K562 (cell line): Measurements from ENCODE around the gene CHST8. TPM values are rescaled to one million over a fixed set of nuclear protein-coding genes. Genes with fewer than 3 reads are reported as not detected.

Experiments
- ATAC-seq: fragments of 200-7000 bp; cut with Tn5 transposase; 3 replicates; pipeline ENCODE4 v1.9.1; 2020; ENCODE audit warnings: moderate library complexity
- BruUV-seq: library from RNA; stranded (reverse); fragments of 400-500 nt; replicated peaks from 2 replicates; lab custom pipeline; 2021; lab: Mats Ljungman, UMichigan
- CTCF ChIA-PET: fragments of 300-600 bp; formaldehyde crosslinking; extraction: SDS; loops from one replicate; lab custom pipeline; 2021; ENCODE audit warnings: low intra/inter-chr PET ratio; lab: Yijun Ruan, JAX
- POLR2A ChIA-PET: fragments of 300-600, 350-650 bp; sonication (Branson Sonifier 250); formaldehyde crosslinking; extraction: SDS; loops from one replicate; lab custom pipeline; 2021; ENCODE audit warnings: antibody characterized with exemption, inconsistent platforms; lab: Yijun Ruan, JAX
- DNase-seq, 4 experiments: peaks; one replicate each; pipeline versions ENCODE4 v3.0.0 to v3.0.0-alpha.2; 2011 to 2018; ENCODE audit warnings: low spot score in 3 of 4, mixed read lengths in 3 of 4; ENCODE audit errors: extremely low read depth in 1 of 4
- FAIRE-seq: peaks from 2 replicates; lab custom pipeline; 2011; peaks lifted over from hg19 to GRCh38; lab: Jason Lieb, UNC
- H2AFZ ChIP-seq: 2 replicates; pipeline ENCODE4 v1.6.0; 2011; ENCODE audit warnings: low read depth, low read length, control low read depth, inconsistent platforms
- H3K27ac ChIP-seq: fragments of 200-600 bp; 3 replicates; pipeline ENCODE4 v1.8.0; 2011; ENCODE audit warnings: low read depth, mild to moderate bottlenecking, control low read depth, inconsistent platforms, low read length, moderate library complexity, mixed read lengths; ENCODE audit errors: extremely low read depth
- H3K27me3 ChIP-seq, 2 experiments: fragments of 300-600 bp in 1 of 2; 2 replicates in 1 of 2; 3 replicates in 1 of 2; pipeline versions ENCODE4 v1.6.0 to v1.8.0; 2011; ENCODE audit warnings: inconsistent platforms in 2 of 2, low read length in 2 of 2, mild to moderate bottlenecking in 1 of 2, mixed read lengths in 1 of 2, moderate library complexity in 1 of 2; ENCODE audit not compliant: control insufficient read depth in 2 of 2, insufficient read depth in 2 of 2
- H3K36me3 ChIP-seq: fragments of 300-600 bp; 3 replicates; pipeline ENCODE4 v1.8.0; 2011; ENCODE audit warnings: mild to moderate bottlenecking, low read length, inconsistent platforms; ENCODE audit not compliant: control insufficient read depth, insufficient read depth
- H3K4me1 ChIP-seq, 2 experiments: fragments of 200-600 bp in 1 of 2; replicated peaks in 1 of 2; 2 replicates in 1 of 2; 3 replicates in 1 of 2; pipeline versions ENCODE4 v1.5.1 to v1.8.0; 2011; ENCODE audit warnings: inconsistent platforms in 2 of 2, low read length in 2 of 2, mild to moderate bottlenecking in 1 of 2, mixed read lengths in 1 of 2, moderate library complexity in 1 of 2; ENCODE audit not compliant: control insufficient read depth in 2 of 2, insufficient read depth in 2 of 2
- H3K4me2 ChIP-seq: 2 replicates; pipeline ENCODE4 v1.6.1; 2011; ENCODE audit warnings: low read length, control low read depth, inconsistent platforms, mixed read lengths; ENCODE audit not compliant: insufficient read depth
- H3K4me3 ChIP-seq: fragments of 200-600 bp; sonication (generic), shearing (Covaris generic); 2 replicates; pipeline ENCODE4 v1.5.1; 2016; ENCODE audit warnings: control low read depth, inconsistent platforms
- H3K79me2 ChIP-seq: fragments of 200-600 bp; 3 replicates; pipeline ENCODE4 v1.8.0; 2011; ENCODE audit warnings: low read length, inconsistent platforms; ENCODE audit not compliant: control insufficient read depth, insufficient read depth
- H3K9ac ChIP-seq, 2 experiments: 2 replicates each; pipeline versions ENCODE4 v1.6.0 to v1.6.1; 2011; ENCODE audit warnings: low read depth in 2 of 2, low read length in 2 of 2, control low read depth in 1 of 2, inconsistent platforms in 1 of 2, mild to moderate bottlenecking in 1 of 2, mixed read lengths in 1 of 2; ENCODE audit not compliant: insufficient read depth in 1 of 2
- H3K9me1 ChIP-seq: one replicate; pipeline ENCODE4 v1.6.0; 2011; ENCODE audit warnings: inconsistent platforms, mild to moderate bottlenecking, low read length, moderate library complexity; ENCODE audit not compliant: control insufficient read depth, insufficient read depth
- H3K9me3 ChIP-seq: replicated peaks from 2 replicates; pipeline ENCODE4 v1.5.1; 2011; ENCODE audit warnings: low read depth, low read length, inconsistent platforms; ENCODE audit not compliant: control insufficient read depth, insufficient read depth
- H4K20me1 ChIP-seq: replicated peaks from 2 replicates; pipeline ENCODE4 v1.6.1; 2011; ENCODE audit warnings: low read length, inconsistent platforms, mixed read lengths; ENCODE audit not compliant: control insufficient read depth, insufficient read depth
- CREM ChIP-seq: IDR thresholded peaks from 2 replicates; pipeline ENCODE4 v1.6.1; 2014; ENCODE audit warnings: antibody characterized with exemption, low read depth
- EWSR1 ChIP-seq: fragments of 450-650 bp; IDR thresholded peaks from 2 replicates; pipeline ENCODE4 v1.6.1; 2018; ENCODE audit warnings: borderline replicate concordance, mild to moderate bottlenecking, low read depth, moderate library complexity; ENCODE audit not compliant: partially characterized antibody
- SAFB2 ChIP-seq: fragments of 200-400 bp; formaldehyde crosslinking; IDR thresholded peaks from 2 replicates; pipeline ENCODE4 v1.6.1; 2018; ENCODE audit warnings: borderline replicate concordance, low read length, low read depth, moderate library complexity; ENCODE audit not compliant: severe bottlenecking
- SMARCA4 ChIP-seq: fragments of 450-650 bp; IDR thresholded peaks from 2 replicates; pipeline ENCODE4 v1.6.1; 2016
- TCF7 ChIP-seq: sonication (generic); IDR thresholded peaks from 2 replicates; pipeline ENCODE4 v1.6.1; 2016; ENCODE audit warnings: antibody characterized with exemption, borderline replicate concordance
- WGBS: fragments of 100-300 bp; shearing (Covaris generic); methylation state at CpG from one replicate; pipeline ENCODE4 v1.1.6; 2016; ENCODE audit warnings: low coverage, mixed read lengths; ENCODE audit not compliant: insufficient coverage; ENCODE audit errors: missing lambda C conversion rate; 5-methylcytosine and 5-hydroxymethylcytosine counted together
- in situ Hi-C: fragments of 300-500 bp; cut with MboI; formaldehyde crosslinking; loops from 4 replicates; pipeline ENCODE4 v1.15.0; 2018; ENCODE audit warnings: inconsistent platforms, mixed read lengths
- intact Hi-C: fragments of 100-400 bp; cut with micrococcal nuclease; formaldehyde crosslinking; loops from 2 replicates; pipeline ENCODE4 v1.14.2; 2022
- polyA plus RNA-seq, 8 experiments: library from polyadenylated mRNA; depleted of rRNA in 4 of 8; stranded (reverse) in 5 of 8; unstranded in 3 of 8; fragments of >200 nt; fragmentation: Nextera tagmentation in 2 of 8; fragmentation: Illumina TruSeq in 1 of 8; extraction: Ambion mirVana in 2 of 8; extraction: Trizol in 1 of 8; gene quantifications; 2 replicates each; pipeline versions ENCODE4 v1.2.1 to v1.2.3, GENCODE V29; 2011 to 2014; ENCODE audit warnings: inconsistent platforms in 1 of 8, missing spikeins in 1 of 8
- total RNA-seq, 7 experiments: library from RNA; depleted of rRNA in 6 of 7; stranded (reverse); fragments of >200 nt in 6 of 7; fragmentation: Illumina TruSeq in 2 of 7; extraction: Trizol in 2 of 7; gene quantifications; 2 replicates each; pipeline versions ENCODE4 v1.2.1 to v1.2.3, GENCODE V29; 2011 to 2021; ENCODE audit warnings: low replicate concordance in 1 of 7
- TF ChIP-seq, protein P1 (sequence below): sonication (generic); formaldehyde crosslinking; IDR thresholded peaks from 2 replicates; pipeline ENCODE4 v1.8.0; 2022; ENCODE audit warnings: mild to moderate bottlenecking, missing genetic modification reagents
- TF ChIP-seq, protein P2 (sequence below): fragments of 150-350 bp; IDR thresholded peaks from 2 replicates; pipeline ENCODE4 v1.6.1; 2014; ENCODE audit warnings: low read depth, mild to moderate bottlenecking, low read length, borderline replicate concordance
- TF ChIP-seq, protein P3 (sequence below): IDR thresholded peaks from 3 replicates; pipeline ENCODE4 v1.6.1; 2011; ENCODE audit warnings: borderline replicate concordance, mild to moderate bottlenecking, moderate library complexity; ENCODE audit not compliant: insufficient read length; ENCODE audit errors: extremely low read depth

The CHST8 gene
- total and polyA plus RNA-seq, 9 of the 15 experiments (the other 6 are each of a cell fraction or from before 2014, with no cell fraction given) = 0.11 TPM; not detected in 8

DNA sequence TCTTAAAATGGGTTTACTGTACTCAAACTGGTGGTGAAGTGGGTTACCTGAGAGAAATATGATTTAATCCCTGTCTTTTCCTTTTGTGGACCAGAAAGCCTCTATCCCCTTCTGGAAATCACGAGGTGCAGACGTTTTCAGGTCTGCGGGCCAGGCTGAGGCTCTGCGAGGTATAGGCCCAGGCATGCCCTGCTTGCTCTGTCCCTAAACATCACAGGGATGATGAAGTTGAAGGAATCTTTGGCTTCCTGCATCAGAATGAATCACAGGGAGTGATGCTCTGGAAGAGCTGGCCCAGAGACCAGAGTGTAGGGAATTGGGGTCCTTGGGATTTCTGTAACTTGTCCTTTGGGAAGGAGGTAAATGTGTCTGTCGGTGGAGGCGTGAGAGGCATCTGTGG is 18.4 kb upstream of the CHST8 start:
- no TSS peak for BruUV-seq
- no peaks in the 10 kb centered on the region for H3K9me1 ChIP-seq
- no peaks in the 10 kb centered on the region for H3K27me3 ChIP-seq
- H3K4me1 ChIP-seq = no peaks in the 10 kb centered on the region
- FAIRE-seq = no peak
- H4K20me1 ChIP-seq = no peaks in the 10 kb centered on the region
- in situ Hi-C loops = no loop called here
- H3K9ac ChIP-seq = no peak overlapping the region
- no peak overlapping the region for H3K4me3 ChIP-seq
- H3K27ac ChIP-seq = no peak overlapping the region
- H2AFZ ChIP-seq = no peak overlapping the region
- DNase-seq = no peak
- no peak overlapping the region for H3K4me2 ChIP-seq
- TF ChIP-seq CREM (no peak), SAFB2 (no peak), TCF7 (no peak), SMARCA4 (no peak), EWSR1 (no peak)
- TF ChIP-seq, protein P1, sequence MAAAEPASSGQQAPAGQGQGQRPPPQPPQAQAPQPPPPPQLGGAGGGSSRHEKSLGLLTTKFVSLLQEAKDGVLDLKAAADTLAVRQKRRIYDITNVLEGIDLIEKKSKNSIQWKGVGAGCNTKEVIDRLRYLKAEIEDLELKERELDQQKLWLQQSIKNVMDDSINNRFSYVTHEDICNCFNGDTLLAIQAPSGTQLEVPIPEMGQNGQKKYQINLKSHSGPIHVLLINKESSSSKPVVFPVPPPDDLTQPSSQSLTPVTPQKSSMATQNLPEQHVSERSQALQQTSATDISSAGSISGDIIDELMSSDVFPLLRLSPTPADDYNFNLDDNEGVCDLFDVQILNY (CRISPR knock-in tag) = no peak
- TF ChIP-seq, protein P2, sequence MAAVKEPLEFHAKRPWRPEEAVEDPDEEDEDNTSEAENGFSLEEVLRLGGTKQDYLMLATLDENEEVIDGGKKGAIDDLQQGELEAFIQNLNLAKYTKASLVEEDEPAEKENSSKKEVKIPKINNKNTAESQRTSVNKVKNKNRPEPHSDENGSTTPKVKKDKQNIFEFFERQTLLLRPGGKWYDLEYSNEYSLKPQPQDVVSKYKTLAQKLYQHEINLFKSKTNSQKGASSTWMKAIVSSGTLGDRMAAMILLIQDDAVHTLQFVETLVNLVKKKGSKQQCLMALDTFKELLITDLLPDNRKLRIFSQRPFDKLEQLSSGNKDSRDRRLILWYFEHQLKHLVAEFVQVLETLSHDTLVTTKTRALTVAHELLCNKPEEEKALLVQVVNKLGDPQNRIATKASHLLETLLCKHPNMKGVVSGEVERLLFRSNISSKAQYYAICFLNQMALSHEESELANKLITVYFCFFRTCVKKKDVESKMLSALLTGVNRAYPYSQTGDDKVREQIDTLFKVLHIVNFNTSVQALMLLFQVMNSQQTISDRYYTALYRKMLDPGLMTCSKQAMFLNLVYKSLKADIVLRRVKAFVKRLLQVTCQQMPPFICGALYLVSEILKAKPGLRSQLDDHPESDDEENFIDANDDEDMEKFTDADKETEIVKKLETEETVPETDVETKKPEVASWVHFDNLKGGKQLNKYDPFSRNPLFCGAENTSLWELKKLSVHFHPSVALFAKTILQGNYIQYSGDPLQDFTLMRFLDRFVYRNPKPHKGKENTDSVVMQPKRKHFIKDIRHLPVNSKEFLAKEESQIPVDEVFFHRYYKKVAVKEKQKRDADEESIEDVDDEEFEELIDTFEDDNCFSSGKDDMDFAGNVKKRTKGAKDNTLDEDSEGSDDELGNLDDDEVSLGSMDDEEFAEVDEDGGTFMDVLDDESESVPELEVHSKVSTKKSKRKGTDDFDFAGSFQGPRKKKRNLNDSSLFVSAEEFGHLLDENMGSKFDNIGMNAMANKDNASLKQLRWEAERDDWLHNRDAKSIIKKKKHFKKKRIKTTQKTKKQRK = no peak
- TF ChIP-seq, protein P3, sequence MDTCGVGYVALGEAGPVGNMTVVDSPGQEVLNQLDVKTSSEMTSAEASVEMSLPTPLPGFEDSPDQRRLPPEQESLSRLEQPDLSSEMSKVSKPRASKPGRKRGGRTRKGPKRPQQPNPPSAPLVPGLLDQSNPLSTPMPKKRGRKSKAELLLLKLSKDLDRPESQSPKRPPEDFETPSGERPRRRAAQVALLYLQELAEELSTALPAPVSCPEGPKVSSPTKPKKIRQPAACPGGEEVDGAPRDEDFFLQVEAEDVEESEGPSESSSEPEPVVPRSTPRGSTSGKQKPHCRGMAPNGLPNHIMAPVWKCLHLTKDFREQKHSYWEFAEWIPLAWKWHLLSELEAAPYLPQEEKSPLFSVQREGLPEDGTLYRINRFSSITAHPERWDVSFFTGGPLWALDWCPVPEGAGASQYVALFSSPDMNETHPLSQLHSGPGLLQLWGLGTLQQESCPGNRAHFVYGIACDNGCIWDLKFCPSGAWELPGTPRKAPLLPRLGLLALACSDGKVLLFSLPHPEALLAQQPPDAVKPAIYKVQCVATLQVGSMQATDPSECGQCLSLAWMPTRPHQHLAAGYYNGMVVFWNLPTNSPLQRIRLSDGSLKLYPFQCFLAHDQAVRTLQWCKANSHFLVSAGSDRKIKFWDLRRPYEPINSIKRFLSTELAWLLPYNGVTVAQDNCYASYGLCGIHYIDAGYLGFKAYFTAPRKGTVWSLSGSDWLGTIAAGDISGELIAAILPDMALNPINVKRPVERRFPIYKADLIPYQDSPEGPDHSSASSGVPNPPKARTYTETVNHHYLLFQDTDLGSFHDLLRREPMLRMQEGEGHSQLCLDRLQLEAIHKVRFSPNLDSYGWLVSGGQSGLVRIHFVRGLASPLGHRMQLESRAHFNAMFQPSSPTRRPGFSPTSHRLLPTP = no peak
- ChIA-PET CTCF (no interaction called here), POLR2A (interaction anchor here (0.6 kb wide), 1 partner anchor 121 kb away, joined by 3 read pairs; no protein-coding TSS in a partner anchor)
- ATAC-seq = no peak
- no peaks in the 10 kb centered on the region for H3K79me2 ChIP-seq
- intact Hi-C loops = no loop called here
- H3K9me3 ChIP-seq = no peaks in the 10 kb centered on the region
- WGBS = under 1% methylated on average over 6 of the region's 6 CpGs
- no peaks in the 10 kb centered on the region for H3K36me3 ChIP-seq
